ENCODE results near the gene LPIN2.
A peak's percentile ranks its signal among the peaks of the same experiment; 100 is the strongest.
"Not testable (repeated sequence)": the region's sequence is repeated elsewhere in the genome, so short reads cannot be mapped to it uniquely, and the experiment has no call there.

The LPIN2 gene

DNA sequence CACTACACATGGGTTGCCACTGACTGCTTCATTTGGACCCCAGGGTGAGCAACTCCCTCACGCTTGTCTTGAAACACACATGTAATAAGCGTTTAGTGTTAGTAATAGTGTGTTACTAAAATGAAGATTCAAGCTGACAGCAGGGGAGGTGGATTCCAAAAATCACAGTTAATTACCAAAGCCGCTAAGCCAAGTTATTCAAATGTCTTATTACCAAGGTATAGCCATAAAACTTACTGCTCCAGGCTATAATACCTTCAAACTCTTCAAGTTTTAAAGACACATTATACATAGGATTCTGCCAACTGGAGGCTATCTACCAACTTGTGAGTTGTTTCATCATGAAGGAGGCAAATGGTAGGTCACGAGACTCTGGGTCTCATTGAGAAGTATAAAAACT lies 2.9 kb downstream of the LPIN2 start:
- Histone ChIP-seq H3K4me3 (no peak overlapping the region), H3K4me1 (peaks cover 0 to 72% (median 35%) of the 10 kb centered on the region in 4 donors), H3K36me3 (peaks cover 0 to 11% (median 6%) of the 10 kb centered on the region in 3 donors), H3K27me3 (no peaks in the 10 kb centered on the region), H3K27ac (peak overlapping the region; percentile 56 to 69), H3K9me3 (no peaks in the 10 kb centered on the region)
- intact Hi-C loops (cut with DNase I; ENCODE audit: low total_unique reads), result loop anchor here (5.0 kb wide), 1 partner anchor 237 kb away; the partner anchor contains the start of gene MYL12A
- DNase-seq, result no peak
- TF ChIP-seq, protein P1, sequence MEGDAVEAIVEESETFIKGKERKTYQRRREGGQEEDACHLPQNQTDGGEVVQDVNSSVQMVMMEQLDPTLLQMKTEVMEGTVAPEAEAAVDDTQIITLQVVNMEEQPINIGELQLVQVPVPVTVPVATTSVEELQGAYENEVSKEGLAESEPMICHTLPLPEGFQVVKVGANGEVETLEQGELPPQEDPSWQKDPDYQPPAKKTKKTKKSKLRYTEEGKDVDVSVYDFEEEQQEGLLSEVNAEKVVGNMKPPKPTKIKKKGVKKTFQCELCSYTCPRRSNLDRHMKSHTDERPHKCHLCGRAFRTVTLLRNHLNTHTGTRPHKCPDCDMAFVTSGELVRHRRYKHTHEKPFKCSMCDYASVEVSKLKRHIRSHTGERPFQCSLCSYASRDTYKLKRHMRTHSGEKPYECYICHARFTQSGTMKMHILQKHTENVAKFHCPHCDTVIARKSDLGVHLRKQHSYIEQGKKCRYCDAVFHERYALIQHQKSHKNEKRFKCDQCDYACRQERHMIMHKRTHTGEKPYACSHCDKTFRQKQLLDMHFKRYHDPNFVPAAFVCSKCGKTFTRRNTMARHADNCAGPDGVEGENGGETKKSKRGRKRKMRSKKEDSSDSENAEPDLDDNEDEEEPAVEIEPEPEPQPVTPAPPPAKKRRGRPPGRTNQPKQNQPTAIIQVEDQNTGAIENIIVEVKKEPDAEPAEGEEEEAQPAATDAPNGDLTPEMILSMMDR (IDR thresholded peaks at IDR 0.05), result no peak

DNA sequence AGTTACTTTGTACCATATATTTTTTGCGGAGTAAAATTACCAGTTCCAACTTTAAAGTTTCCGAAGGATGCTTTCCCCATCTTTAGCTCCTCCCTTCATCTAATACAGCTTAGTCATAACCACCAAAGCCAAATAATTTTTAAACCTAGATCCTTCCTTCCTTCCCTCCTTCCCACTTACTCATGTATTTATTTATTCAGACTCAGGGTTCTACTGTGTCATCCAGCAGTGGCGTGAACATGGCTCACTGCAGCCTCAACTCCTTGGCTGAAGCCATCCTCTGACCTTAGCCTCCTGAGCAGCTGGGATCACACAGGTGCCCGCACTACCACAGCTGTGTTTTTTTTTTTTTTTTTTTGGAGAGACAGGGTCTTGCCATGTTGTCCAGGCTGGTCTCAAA lies 4.4 kb downstream of the LPIN2 start:
- intact Hi-C loops (cut with DNase I; ENCODE audit: low total_unique reads), result no loop called here
- Histone ChIP-seq H3K27me3 (no peaks in the 10 kb centered on the region), H3K9me3 (no peaks in the 10 kb centered on the region), H3K27ac (peak overlapping the region; percentile 56 to 69), H3K4me3 (no peak overlapping the region), H3K36me3 (peaks cover 0 to 22% (median 6%) of the 10 kb centered on the region in 3 donors), H3K4me1 (peaks cover 0 to 66% (median 24%) of the 10 kb centered on the region in 4 donors)
- TF ChIP-seq, protein P1 (IDR thresholded peaks at IDR 0.05), result no peak
- no peak for DNase-seq

DNA sequence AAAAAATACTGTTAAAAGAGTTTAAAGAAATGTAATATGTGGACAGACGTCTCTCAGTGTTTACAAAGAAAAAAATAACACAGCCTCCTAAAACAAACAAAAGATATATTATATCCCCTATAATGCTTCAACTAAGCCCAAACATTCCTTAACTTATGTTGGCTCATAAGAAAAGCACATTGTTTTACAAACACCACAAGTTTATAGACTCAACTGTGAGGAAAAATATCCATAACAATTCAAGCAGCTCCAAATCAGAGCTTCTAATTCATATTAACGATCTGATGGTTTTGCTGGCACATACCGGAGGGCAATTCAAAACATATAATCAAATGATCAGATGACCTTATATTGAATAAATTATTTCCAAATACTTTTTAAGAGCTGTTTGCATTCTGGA lies 5.5 kb downstream of the LPIN2 start:
- no peak overlapping the region for H3K27ac ChIP-seq
- no peaks in the 10 kb centered on the region for H3K27me3 ChIP-seq
- peaks cover 0 to 22% (median 6%) of the 10 kb centered on the region in 3 donors for H3K36me3 ChIP-seq
- H3K4me1 ChIP-seq, result peaks cover 0 to 75% (median 26%) of the 10 kb centered on the region in 4 donors
- H3K4me3 ChIP-seq, result no peak overlapping the region
- TF ChIP-seq, protein P1 (IDR thresholded peaks at IDR 0.05), result no peak
- intact Hi-C loops (cut with DNase I; ENCODE audit: low total_unique reads), result no loop called here
- no peak for DNase-seq
- no peaks in the 10 kb centered on the region for H3K9me3 ChIP-seq

DNA sequence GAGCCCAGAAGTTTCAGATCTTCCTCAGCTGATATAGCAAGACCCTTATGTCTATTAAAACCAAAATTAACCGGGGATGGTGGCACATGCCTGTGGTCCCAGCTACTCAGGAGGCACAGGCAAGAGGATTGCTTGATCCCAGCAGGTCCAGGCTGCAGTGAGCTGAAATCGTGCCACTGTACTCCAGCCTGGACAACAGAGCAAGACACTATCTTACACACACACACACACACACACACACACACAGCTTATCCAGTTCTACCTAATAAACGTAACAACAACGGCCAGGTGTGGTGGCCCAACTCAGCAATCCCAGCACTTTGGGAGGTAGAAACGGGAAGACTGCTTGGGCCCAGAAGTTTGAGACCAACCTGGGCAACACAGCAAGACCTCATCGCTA lies 7.5 kb downstream of the LPIN2 start:
- Histone ChIP-seq H3K36me3 (peaks cover 0 to 16% (median 6%) of the 10 kb centered on the region in 3 donors), H3K27ac (no peak overlapping the region), H3K4me1 (peaks cover 0 to 78% (median 13%) of the 10 kb centered on the region in 4 donors), H3K4me3 (no peak overlapping the region), H3K9me3 (no peaks in the 10 kb centered on the region), H3K27me3 (no peaks in the 10 kb centered on the region)
- intact Hi-C loops (cut with DNase I; ENCODE audit: low total_unique reads), result no loop called here
- TF ChIP-seq, protein P1 (IDR thresholded peaks at IDR 0.05), result no peak
- no peak for DNase-seq

DNA sequence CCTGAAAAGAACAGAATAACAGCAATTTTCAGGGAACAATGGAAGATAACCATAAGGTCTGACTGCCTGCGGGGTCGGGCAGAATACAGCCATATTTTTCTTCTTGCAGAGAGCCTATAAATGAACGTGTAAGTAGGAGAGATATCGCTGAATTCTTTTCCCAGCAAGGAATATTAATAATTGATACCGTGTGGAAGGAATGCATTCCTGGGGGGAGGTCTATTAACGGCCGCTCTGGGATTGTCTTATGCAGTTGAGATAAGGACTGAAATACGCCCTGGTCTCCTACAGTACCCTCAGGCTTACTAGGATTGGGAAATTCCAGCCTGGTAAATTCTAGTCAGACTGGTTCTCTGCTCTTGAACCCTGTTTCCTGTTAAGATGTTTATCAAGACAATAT lies 9.2 kb downstream of the LPIN2 start:
- H3K27me3 ChIP-seq; H3K27ac ChIP-seq; DNase-seq; intact Hi-C loops (cut with DNase I; ENCODE audit: low total_unique reads); H3K4me3 ChIP-seq; H3K9me3 ChIP-seq: not testable (repeated sequence)
- Histone ChIP-seq H3K36me3 (peaks cover 0 to 16% (median 0%) of the 10 kb centered on the region in 3 donors), H3K4me1 (peaks cover 0 to 77% (median 18%) of the 10 kb centered on the region in 4 donors)

DNA sequence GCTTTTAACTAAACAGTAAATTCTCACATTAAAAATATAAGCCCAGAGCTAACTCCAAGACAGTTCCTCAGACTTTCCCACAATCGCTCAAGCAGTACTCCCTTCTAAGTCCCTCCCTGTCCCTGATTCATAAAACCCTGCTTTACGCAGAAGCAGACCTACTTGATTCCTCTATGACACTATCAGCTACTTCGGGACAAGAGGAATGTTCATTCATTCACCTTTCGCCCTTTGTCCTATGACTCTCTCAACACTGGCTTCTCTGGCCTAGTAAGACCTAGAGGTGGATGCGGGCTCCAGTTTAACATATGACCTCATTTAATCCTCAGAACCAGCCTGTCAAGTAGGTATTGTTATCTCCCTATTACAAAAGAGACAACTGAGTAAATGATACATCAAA lies 10.2 kb downstream of the LPIN2 start:
- no peak for DNase-seq
- TF ChIP-seq, protein P1 (IDR thresholded peaks at IDR 0.05), result no peak
- H3K9me3 ChIP-seq, result no peaks in the 10 kb centered on the region
- H3K4me3 ChIP-seq, result no peak overlapping the region
- H3K36me3 ChIP-seq, result peaks cover 0 to 16% (median 0%) of the 10 kb centered on the region in 3 donors
- peaks cover 7 to 77% (median 21%) of the 10 kb centered on the region in 4 donors for H3K4me1 ChIP-seq
- H3K27me3 ChIP-seq, result no peaks in the 10 kb centered on the region
- intact Hi-C loops (cut with DNase I; ENCODE audit: low total_unique reads), result no loop called here
- H3K27ac ChIP-seq, result peak overlapping the region; percentile 23 to 87

All from tibial artery (tissue), 4 donors.